GM18868 (cell line): Measurements from ENCODE around the gene PSMD5.
A peak's percentile ranks its signal among the peaks of the same experiment; 100 is the strongest.

Experiments
- ATAC-seq: cut with Tn5 transposase; IDR thresholded peaks from one replicate; pipeline ENCODE4 v1.9.1; 2021; ENCODE audit warnings: mild to moderate bottlenecking, moderate library complexity; ENCODE audit not compliant: unreplicated experiment

The PSMD5 gene

DNA sequence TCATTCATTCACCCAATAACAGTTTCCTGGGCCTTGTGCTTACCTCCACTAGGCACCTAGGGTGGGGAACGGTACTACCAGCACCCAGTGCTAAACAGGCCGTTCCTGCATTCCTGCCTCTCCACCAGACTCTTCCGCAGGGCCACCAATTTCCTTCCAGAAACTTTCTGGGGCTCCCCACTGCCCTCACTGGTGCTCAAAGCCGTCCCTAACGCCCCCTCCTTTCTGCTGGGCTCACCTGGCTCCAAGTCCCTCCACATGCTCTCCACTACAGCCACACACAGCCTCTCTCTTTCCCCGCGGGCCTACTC is 32.9 kb upstream of the PSMD5 start:
- no peak for ATAC-seq

DNA sequence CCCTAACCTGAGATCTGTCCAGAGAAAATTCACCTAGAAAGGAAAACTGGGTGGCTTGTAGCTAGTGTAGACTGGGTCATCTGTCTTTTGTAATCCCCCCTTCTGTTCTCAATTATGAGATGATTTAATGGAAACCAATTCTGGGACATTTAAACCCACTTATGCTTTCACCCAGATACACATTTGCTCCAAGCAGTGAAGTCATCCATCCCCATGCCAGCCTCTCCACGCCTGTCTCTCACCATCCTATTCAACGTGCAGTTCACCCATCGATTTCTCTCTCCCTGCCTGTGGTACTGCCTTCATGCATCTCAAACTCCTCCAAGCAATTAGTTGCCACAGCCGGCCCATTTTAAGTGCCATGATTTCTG is 32.5 kb upstream of the PSMD5 start:
- no peak for ATAC-seq

DNA sequence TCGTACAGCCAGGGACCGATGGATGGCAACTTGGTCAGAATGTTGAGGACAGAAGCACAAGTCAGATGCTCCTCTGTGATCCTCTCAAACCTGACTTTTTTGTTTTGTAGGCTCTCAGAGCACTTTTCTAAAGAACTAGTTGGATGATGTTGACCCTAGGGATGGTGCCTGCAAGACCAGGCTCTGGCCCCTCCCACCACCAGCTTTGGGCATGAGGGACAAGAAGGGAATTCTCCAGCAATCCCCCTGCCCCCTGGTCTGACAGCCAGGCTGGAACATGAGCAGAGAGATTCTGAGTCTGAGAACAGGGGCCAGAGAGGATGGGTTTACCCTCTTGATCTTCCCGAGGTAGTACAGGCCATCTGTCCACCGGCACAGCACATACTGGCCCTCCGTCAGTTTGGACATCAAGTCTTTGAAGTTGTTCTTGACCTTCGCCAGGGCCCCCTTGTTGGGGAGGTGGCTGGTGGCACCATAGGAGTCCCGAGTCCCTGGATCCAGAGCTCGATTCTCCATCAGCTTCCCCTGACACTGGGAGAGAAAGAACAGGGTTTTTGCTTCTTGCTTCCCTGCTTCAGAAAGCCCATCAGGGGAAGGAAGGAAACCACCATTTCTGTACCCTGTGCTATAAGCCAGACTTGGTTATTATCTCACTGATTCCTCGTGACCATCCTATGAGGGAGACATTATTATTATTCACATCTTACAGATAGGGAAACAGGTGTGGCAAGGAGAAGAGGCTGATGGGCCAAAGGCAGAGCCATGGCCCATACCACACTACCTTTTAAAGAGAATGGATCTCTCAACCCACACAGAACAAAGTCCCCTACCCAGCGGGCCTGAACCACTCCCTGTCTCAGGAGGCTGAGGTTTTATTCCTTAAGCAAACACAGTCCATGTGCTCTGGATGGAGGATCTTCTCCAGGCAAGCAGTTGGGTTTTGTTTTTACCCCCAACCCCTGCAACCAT is 31.8 kb upstream of the PSMD5 start:
- ATAC-seq, result no peak

DNA sequence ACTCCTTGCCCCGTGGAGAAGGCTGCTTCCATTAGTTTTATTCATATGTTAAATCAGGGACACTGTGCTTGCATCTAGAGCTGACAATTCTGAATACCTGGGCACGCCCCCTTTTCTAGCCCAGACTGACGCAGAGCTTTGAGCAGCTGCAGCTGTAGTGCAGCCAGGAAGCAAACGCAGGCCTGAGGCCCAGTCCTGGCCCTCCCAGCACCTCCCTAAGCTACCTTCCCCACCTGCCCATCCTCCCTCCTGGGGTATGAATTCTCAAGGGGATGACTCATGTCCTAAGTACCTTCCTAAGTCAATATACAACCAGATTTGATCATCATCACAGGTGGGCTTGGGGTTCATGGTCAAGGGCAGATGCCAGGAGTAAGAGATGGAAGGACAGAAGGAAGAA is 30.8 kb upstream of the PSMD5 start:
- ATAC-seq, result no peak

DNA sequence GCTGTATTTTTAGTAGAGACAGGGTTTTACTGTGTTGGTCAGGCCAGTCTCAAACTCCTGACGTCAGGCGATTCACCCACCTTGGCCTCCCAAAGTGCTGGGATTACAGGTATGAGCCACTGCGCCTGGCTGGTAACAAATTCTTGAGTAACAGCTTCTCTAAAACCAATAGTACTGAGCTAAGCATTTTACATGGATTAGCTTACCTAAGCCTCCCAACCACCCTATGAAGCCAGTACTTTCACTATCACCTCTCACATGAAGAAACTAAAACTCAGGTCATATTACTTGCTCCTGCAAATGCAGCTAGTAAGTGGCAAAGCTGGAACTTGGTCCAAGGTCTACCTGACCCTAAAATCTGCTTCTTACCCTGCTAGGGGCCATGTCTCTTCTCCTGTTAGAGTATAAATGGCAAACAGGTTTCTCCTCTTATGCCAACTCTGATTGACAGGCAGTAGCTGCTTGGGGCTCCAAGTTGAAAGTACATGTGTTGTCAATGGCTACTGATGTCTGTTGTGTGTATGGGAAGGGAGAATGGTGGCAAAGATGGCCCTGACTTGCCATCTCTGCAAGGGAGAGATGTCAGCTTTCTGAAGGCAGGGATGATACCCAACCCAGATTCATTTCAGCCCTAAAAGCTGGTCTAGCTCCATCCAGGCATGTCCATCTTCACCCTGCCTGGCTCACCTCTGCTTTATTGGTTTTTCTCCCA is 30.2 kb upstream of the PSMD5 start:
- no peak for ATAC-seq

DNA sequence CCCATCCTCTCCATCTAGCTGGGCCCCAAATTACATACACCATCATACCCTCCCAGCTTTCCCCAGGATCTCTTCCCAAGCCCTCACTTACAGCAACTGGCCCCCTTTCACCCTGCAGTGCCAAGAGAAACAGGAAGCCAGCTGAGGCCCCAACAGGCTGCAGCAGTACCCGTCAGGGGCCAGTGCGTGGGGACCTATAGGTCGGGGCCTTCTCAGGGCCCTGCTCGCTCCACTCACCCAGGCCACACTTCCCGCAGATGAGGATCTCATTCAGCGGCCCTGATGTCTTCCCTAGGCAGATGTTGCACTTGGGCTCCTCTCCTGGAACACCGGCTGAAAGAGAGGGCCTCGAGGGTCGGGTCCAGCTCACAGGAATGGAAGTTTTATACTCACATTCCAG is 27.5 kb upstream of the PSMD5 start:
- ATAC-seq, result no peak

DNA sequence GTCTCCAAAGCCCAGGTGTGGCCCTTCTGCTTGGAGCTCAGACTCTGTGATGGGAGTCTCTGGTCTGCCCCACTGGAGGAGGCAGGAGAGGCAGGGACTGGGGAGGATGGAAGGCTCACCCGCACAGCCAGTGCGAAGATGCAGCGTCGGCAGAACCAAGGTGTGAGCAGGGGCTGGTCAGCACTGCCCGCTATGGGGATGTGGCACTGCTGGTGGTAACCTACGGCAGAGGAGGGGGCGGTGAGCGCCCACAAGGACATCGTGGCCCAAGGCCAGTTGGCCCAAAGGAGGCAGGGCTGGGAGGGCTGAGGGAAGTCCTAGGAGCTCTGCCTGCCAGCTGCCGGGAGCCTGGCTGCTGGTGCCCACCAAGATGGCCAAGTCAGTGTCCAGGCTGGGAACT is 27.0 kb upstream of the PSMD5 start:
- no peak for ATAC-seq

DNA sequence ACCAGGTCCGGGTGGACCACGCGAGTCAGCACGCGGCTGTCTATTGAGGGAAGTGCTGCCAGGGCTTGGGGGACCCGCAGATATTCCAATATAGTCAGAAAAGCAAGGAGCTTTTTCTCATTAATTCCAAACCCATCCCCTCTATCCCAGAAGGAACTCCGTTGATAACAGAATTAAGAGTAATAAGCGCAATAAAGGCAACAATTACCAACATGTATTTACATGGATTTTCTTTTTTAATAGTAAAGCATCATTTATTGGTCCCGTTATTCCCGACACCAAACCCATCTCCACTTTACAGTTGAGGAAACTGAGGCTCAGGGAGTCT is 26.6 kb upstream of the PSMD5 start:
- ATAC-seq, result no peak

DNA sequence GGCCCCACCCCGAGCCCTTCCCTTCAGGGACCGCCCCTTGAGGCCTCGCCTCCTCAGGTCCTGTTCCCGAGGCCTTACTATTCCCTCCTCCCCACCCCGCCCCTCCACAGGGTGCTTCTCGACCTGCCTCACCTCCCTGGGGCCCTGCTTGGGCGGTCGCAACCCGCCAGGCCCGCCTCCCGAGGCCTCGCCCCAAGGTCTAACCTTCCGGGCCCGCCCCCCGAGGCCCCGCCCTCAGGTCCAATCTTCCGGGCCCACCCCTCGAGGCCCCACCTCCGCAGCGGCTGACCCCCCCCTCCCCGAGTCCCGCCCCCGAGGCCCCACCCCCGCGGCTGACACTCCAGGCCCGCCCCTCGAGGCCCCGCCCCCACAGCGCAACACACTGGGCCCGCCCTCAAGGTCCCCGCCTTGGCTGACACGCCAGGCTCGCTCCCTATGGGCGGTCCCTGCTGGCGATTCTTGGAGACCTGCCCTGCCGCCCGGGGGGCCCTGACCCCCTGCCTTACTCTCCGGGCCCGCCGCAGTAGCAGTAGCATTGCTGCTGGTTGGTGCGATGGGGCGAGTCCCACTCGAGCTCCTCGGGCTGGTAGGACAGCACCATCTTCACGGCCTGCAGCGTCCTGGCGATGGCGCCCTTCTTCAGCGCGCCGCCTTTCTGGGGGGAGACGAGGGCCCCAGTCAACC is 26.1 kb upstream of the PSMD5 start:
- peak; percentile 89 for ATAC-seq

DNA sequence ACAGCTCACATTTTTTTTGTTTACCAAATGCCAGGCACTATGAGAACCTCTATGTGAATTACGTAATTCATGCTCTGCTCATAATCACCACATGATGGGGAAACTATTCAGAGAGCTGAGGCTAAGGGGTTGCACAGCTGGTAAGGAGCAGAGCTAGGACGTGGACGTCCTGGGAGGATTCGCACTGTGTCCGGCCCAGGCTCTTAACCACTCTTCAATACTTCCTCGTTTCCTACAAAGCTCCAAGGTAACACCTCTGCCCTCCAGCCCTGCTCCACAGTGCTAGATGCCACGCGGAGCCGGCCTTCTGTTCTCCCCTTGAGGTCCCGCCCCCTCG is 25.6 kb upstream of the PSMD5 start:
- ATAC-seq, result peak; percentile 15

DNA sequence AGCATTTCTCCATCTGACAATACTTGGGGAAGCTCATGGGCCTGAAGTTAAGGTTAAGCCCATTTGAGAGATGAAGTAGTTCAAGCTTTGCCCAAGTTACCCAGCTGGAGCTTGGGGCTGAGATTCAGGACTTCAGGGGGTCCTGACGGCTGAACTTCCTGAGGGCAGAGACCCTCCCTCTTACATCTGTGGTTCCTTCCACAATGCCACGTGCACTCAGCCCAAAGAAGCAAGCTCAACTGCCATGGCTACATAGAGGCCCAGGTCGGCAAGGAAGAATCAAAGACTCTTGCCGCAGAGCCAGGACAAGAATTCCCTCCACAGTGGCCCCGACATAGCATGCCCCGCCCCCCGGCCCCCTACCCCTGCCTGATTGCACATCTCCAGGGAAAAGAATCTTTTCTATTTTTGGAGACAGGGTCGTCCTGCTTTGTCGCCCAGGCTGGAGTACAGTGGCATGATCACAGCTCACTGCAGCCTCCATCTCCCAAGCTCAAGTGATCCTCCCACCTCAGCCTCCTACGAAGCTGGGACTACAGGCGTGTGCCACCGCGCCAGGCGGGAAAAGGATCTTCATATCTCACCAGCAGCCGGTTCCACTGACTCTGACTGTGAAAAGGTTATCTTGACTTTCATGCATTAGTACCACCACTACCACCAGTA is 25.1 kb upstream of the PSMD5 start:
- no peak for ATAC-seq

DNA sequence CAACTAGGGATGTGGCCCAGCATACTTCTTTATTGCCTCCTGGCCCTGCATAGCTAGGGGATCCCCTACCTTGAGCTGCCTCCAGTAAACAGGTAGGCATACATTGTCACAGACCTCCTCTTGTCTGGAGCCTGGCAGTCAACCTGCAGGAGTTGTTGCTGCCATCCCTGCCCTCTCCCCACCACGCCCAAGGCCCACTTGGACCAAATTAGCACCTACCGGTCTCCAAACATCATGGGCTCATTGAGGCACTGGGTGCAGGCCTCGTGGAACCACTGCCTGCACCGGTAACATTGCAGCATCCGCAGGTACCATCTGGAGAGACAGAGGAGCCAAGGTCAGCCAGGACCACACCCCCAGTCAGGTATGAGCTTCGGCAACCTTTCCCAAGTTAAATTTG is 23.9 kb upstream of the PSMD5 start:
- ATAC-seq, result no peak

DNA sequence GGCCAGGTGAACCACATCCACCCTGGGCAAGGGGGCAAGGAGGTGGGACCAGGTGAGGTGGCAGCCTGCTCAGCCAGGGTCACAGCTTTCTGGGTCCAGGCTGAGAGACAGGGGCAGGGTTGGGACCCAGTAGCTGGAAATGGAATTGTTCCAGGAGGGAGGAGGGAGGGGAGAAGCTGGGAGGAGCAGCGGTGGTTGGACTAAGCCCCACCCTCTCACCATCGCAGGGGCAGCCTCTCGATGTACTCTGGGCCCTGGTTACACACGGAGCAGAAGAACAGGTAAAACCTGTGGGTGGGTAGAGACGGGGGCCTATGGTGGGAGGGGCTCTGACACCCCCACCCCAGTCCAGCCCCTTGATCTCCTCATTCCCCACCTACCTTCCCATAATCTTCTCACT is 23.1 kb upstream of the PSMD5 start:
- ATAC-seq, result no peak

DNA sequence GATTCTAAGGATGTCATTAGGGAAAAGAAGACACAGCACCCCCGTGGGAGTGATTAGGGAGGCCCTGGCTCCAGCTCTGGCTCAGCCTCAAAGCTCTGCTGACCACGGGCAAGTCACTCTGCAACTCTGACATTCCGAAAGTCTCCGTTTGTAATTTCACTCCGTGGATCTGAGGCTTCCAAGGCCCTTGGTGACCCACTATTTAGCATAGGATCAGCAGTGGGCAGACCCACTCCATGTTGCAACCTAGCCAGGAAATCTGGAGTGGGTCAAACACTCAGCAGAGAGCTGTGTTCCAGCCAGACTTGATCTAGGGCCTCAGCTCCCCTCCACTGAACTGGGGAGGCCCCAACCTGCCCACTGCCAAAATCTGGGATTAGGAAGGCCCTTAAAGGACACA is 22.5 kb upstream of the PSMD5 start:
- no peak for ATAC-seq

DNA sequence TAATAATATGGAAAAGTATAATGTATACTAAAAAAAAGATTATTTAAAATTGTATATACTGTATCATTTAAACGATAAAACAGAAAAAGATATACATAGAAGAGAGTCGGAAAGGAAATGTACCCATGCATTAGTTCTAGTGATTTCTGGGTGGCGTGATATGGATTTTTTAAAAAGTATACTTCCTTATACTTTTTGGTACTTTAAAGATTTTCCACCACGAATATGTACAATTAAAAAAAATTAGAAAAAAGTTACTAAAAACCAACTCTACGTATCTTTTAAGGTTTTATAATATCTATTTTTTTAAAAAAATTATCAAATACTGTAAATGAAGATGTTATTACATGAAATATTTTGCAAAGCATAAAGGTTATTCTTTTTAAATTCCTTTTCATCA is 22.0 kb upstream of the PSMD5 start:
- no peak for ATAC-seq

DNA sequence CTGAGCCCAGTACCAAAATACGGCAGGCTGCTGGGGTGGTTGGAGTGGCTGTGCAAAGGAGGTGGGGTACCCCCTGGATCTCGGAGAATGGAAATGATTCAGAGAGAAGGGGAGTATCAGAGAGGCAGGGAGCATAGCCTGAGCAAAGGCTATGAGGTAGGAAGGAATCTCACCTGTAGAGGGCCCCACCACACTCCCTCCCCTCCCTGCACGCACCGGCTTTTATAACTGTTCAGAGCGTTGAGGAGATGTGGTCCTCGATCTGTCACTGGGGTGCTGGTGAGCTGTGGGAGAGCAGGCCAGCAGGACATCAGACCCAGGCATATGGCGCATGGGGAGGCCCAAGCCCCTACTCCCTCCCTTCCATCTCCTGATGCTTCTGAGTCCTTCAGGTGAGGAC is 21.1 kb upstream of the PSMD5 start:
- no peak for ATAC-seq

DNA sequence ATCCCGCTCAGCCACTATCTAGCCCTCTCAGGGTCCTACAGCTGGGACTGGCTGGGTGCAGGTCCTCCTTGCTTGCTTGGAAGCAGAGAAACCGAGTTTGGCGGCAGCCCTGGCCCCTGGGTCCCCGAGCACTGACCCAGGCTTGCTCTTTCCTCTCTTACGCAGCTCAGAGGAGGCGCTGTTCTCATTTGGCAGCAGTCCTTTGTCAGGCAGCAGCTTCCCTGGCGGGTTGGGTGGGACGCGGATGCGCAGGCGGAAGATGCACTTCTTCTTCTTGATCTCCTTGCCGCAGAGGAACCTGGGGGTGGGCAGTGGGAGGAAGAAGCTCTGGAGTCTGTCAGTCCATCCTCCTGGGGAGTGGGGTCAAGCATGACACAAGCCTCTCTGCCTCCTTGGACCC is 19.7 kb upstream of the PSMD5 start:
- no peak for ATAC-seq

DNA sequence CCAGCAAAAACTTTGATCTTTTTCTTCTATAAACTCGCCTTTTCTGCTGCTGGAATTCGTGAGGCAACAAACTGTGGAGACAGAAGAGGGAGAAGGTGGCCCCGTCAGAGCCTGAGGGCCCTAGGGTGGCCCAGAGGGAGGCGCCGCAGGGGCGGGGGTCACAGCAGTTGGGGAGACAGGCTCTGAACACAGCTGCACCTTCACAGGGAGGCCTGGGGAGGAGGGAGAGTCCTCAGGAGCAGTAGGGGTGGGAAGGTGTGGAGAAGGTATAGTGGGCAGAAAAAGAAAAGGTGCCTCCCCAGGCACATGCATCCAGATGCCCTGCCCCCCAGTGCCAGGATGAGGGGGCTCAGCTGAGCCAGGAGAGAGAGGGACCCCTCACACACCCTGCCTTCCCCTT is 19.2 kb upstream of the PSMD5 start:
- no peak for ATAC-seq

DNA sequence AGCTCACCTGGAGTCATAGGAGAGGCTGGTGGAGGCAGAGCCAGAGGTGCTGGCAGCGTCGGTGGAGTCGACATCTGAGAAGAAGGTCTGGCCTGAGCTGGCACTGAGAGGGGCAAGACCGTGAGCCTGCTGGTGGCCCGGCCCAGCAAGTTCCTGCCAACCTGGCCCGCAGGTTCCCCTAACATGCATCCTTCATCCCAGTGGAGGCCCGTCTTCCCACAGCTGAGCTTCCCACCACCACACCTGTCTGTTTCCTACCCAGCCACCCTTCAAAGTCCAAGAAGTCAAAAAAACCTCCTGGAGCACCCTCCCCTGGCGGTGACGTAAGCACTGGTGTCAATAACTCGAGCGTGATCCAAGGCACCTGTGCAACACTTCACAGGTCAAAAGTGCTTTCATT is 17.4 kb upstream of the PSMD5 start:
- ATAC-seq, result no peak

DNA sequence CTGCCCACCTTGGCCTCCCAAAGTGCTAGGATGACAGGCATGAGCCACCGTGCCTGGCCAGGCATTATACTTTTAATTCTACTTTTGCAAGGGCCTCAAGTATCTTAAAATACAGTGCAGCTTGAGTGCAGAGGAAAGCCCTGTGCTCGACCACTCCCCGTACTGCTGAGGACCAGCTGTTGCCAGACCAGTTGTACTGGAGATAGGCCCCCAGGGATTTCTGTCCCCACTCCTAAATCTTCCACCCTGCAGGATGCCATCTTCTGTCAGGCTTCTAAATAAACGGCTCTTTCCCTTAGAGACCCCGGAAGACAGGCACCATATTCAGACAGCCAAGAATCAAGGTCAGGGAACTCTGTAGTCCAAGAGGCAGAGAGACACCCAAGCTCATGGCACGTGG is 16.6 kb upstream of the PSMD5 start:
- no peak for ATAC-seq

DNA sequence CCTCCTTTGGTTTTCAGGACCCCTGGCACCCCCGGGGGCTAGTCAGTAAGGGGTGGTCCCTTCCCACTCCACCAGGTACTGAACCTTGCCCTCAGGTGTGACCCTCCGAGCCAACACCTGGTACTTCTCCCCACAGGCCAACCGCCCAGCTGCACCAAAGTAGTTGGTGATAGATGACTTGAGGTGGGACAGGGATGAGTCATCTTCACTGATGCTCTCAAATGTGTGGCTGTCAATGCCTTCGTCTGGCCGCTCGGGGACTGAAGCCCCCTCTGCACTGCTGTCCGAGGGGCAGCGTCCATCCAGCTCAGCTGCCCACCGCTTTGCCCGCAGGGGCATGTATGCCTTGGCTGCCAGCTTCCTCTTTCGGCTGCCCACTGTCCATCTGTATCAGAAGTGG is 15.2 kb upstream of the PSMD5 start:
- no peak for ATAC-seq

DNA sequence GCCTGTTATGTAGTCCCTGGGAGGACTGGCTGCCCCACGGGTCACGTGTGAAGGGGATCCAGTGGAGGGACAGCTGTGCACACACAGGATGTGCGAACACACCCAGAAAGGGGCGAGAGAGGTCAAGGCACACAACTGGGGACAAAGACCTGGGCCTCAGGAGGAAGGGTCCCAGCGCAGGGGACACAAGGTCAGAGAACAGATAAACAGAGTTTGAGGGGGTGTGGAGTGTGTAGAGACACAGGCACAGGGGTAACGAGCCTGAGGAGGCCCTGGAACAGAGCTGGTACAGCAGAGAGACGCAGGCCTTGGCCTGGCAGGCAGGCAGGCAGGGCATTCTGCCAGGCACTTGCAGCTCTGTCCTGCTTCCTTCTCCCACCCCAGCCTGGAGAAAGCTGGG is 14.8 kb upstream of the PSMD5 start:
- ATAC-seq, result no peak
